Activated naive CD8-positive, alpha-beta T cell treated with anti-CD3 and anti-CD28 coated beads, Interleukin-2, amount 50 U/mL, for 16 hours (primary cell): ENCODE data around the gene DFFA.
"Not testable (repeated sequence)": the region's sequence is repeated elsewhere in the genome, so short reads cannot be mapped to it uniquely, and the experiment has no call there.

ENCODE experiments used
- DNase-seq: peaks from one replicate; pipeline ENCODE4 v3.0.0-alpha.2; 2020; ENCODE audit warnings: low read depth, low spot score

Gene DFFA

GRCh38 chr1:10430216-10431069 is 41.9 kb downstream of the DFFA start, which contains the start of gene CENPS:
TSS of gene CENPS (plus strand) at chr1:10430433. CDS start at chr1:10430518, 85 bp downstream.
- DNase-seq: peak; percentile 79

GRCh38 chr1:10429868-10430215 is 42.5 kb downstream of the DFFA start:
- DNase-seq: no peak

DNA sequence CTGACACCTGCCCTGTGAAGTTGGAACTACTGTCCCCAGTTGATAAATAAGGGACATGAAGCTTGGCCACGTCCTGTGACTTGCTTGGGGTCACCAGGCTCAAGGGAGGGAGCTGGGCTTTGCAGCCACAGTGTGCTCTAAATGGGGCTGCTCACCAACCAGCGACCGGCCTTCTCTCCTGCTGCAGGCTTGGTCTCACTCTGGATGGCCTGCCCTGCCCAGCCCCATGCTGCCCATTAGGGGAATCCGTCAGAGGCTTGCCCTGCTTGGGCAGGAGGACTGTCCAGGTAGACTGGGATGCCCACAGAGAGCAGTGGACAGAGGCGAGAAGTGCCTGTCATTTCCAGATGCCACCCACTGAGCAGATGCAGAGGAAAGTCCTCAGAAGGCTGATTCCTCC is 43.3 kb downstream of the DFFA start:
- DNase-seq: no peak

GRCh38 chr1:10426535-10426848 is 45.8 kb downstream of the DFFA start:
- not testable (repeated sequence) for DNase-seq

GRCh38 chr1:10425826-10426534 is 46.3 kb downstream of the DFFA start:
- not testable (repeated sequence) for DNase-seq

DNA sequence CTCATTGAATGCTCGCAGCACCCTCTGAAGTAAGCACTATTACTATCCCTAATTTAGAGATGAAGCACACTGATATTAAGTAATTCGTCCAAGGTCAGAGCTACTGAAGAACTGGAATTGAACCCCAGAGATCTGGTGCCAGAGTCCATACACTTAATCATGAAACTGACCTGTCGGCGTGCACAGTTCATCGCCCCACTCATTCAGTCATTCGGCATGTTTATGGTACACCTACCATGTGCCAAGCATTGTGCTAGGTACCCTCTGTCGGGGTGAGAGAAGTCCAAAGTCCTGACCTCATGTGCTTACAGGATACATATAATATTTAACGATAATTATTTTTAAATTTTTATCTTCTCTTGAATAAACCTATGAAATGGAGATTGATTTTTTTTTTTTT is 47.7 kb downstream of the DFFA start:
- DNase-seq: no peak

GRCh38 chr1:10424034-10424433 is 48.3 kb downstream of the DFFA start:
- no peak for DNase-seq

DNA sequence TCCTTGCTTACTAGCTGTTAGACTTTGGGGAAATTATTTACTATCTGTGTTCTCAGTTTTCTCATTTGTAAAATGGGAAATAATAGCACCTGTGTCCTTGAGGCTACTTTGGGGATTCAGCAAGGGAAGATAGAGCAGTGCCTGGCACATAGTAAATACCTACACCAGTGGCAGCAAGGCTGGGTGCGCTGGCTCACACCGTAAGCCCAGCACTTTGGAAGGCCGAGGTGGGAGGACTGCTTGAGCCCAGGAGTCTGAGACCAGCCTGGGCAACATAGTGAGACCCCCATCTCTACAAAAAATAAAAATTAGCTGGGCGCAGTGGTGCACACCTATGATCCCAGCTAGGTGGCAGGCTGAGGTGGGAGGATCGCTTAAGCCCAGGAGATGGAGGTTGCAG is 50.7 kb downstream of the DFFA start:
- no peak for DNase-seq

DNA sequence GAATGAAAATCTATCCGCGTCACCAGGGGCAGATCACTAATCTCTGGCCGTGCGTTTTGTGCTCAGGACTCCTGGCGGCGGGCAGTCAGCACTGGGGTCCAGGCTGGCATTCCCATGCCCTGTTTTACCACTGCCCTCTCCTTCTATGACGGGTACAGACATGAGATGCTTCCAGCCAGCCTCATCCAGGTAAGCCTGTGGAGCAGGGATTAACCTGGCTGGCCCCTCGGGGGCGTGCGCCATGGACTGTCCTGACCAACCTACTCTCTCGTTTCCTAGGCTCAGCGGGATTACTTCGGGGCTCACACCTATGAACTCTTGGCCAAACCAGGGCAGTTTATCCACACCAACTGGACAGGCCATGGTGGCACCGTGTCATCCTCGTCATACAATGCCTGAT is 53.0 kb downstream of the DFFA start:
- DNase-seq: no peak

DNA sequence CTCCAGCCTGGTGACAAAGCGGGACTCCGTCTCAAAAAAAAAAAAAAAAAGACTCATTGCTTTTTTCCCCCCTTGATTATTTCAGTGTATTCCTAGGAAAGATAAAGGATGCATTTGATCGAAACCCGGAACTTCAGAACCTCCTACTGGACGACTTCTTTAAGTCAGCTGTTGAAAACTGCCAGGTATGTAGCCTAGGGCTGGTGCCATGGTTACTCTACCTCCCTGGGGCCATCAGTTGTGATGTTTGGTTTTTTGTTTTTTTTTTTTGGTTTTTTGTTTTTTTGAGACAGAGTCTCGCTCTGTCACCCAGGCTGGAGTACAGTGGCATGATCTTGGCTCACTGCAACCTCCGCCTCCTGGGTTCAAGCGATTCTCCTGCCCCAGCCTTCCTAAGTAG is 53.6 kb downstream of the DFFA start:
- DNase-seq: not testable (repeated sequence)

DNA sequence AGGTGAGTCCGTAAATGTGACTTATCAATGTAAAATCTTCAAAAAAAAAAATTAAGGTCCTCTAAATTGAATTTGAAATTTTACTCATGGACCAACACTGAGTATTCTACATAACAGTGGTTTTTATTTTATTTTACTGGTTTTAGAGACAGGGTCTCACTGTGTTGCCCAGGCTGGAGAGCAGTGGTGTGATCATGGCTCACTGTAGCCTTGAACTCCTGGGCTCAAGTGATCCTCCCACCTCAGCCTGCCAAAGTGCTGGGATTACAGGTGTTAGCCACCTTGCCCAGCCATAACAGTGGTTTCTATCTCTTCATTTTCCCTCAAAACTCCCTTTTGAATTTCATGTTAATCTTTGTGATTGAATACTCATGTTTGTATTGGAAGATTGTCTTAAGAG is 56.4 kb downstream of the DFFA start:
- DNase-seq: not testable (repeated sequence)

- DNase-seq: no peak
Measured at GRCh38 chr1:10415211-10415930, 57.0 kb downstream of the DFFA start.

- DNase-seq: no peak
Measured at GRCh38 chr1:10407201-10407600, 65.1 kb downstream of the DFFA start.
